ENCODE results near the gene PRCD.

PRCD gene

DNA sequence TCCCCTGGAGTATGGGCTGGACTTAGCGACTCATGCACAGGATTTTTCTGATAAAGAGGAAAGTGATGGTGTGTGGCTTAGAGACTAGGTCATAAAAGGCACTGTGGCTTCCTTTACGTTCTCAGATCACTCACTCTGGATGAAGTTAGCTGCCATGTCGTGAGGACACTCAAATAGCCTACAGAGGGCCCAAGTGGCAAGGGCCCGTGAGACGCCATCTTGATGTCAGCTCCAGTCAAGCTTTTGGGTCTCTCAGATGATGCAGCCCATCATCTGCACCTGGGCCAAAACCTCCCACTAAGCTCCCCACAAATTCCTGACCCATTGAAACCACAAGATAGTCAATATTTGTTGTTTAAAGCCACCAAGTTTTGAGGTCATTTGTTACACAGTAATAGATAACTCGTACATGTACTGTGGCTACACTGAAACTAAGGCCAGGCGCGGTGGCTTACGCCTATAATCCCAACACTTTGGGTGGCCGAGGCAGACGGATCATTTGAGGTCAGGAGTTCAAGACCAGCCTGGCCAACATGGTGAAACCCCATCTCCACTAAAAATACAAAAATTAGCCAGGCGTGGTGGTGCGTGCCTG, 31.1 kb downstream of the PRCD start:
- DNase-seq (ENCODE audit: low read depth) = no peak

GRCh38 chr17:76572201-76572910, 32.5 kb downstream of the PRCD start:
- no peak for DNase-seq (ENCODE audit: low read depth)

DNA sequence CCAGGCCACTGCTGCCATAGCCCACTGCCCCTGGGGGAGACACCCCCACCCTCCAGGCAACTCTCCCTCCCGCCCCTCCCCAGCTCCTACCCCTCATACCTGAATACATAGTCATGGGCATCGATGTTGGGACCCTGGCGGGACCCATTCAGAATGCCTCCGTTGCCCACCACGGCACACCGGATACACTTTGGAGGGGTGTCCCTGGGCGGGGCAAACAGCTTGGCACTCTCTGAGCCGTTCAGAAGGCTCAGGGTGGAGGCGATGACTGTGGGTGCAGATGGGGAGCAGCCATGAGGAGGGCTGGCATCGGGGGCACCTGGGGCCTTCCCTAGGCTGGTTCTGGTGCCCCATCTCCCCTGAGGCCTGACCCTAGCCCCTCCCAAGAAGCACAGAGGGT, 33.3 kb downstream of the PRCD start:
- DNase-seq (ENCODE audit: low read depth) = no peak

GRCh38 chr17:76574166-76574565, 34.3 kb downstream of the PRCD start:
- DNase-seq (ENCODE audit: low read depth) = no peak

DNA sequence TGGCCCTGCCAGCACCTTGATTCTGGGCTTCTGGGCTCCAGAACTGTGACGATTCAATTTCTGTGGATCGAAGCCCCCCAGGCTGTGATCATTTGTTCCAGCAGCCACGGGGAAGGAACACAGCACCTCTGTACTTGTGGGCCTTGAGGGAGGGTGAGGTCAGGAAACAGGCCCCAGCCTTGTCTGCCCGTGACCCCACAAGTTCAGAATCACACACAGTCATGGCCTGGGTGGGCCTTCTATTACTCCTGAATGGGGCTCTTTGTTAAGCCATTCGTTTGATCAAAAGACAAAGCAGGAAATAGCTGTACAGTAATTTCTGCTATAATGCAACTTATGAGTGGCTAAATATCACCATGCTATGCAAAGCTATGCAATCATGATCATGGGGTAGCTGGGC, 35.7 kb downstream of the PRCD start:
- no peak for DNase-seq (ENCODE audit: low read depth)

DNA sequence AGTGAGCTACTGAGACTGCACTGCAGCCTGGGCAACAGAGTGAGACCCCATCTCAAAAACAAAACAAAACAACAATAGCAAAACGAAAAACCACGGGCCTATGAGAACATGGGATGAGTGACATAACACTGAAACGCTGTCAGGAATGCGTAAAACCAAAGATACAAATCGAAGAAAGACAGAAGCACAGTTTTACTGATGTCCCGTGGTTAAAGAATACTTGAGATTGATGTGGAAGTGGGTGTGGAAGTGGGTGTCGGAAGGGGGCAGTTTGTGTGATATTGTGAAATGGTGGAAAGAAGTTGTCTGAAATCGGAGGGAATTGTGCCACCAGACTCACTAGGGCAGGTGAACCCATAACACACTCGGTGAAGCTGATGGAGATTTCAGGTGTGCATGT, 36.3 kb downstream of the PRCD start:
- no peak for DNase-seq (ENCODE audit: low read depth)

- no peak for DNase-seq (ENCODE audit: low read depth)
Measured at GRCh38 chr17:76577876-76578275, 38.0 kb downstream of the PRCD start.

DNA sequence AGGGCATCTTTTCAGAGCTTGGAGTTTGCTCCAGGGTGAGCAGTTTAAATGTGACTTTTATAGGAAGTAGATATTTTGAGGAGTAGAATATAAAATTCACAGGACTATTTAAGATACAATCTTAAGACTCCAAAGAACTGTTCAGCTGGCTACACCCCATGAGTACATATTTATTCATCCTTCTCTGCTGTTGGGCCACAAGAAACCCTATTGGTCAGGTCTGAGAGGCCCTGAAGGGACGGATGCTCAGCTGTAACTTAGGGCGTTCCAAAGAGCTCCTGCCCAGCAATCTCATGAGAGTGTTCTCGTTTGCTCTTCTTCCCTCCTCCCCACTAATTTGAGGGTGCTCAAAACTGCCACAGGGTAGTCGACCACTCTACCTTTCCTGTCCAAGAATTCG, 38.5 kb downstream of the PRCD start:
- DNase-seq (ENCODE audit: low read depth) = no peak

DNA sequence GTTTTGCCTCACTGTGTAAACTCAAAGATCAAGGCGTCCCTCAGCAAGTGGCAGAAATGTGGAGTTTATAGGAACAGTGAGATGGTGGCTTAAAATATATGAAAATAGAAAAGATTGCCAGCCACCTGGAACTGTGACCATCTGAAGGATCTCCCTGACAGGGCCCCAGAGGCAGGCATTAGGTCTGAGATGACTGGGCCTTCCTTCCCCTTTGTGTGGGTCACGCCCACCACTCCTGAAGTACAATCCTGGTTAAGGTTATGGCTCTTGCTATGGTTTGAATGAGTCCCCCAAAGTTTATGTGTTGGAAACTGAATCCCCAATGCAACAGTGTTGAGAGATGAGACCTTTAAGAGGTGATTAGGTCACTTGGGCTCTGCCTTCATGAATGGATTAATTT, 39.4 kb downstream of the PRCD start:
- DNase-seq (ENCODE audit: low read depth) = no peak

- DNase-seq (ENCODE audit: low read depth) = no peak
Measured at GRCh38 chr17:76581515-76581914, 41.7 kb downstream of the PRCD start.

DNA sequence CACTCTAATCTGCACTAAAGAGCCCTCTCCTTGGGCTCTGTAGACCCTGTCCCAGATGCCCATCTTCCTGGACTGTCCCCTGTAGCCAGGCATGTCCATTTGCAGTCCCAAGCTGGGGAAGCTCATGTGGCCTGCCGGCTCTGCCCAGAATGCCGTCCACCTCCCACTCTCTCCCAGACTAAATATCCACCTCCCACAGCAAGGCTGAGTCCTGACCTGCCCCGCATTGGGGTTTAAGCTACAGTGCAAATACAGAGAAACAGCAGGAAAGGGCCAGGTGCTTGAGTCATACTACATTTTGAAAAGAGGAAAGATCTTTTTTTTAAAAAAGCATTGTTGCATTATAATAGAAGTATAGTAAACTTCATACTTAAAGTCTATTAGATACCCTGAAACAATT, 42.8 kb downstream of the PRCD start:
- DNase-seq (ENCODE audit: low read depth) = no peak

GRCh38 chr17:76584427-76585032, 44.7 kb downstream of the PRCD start:
- DNase-seq (ENCODE audit: low read depth) = no peak

GRCh38 chr17:76585033-76585648, 45.3 kb downstream of the PRCD start:
- DNase-seq (ENCODE audit: low read depth) = no peak

GRCh38 chr17:76585649-76586593, 46.1 kb downstream of the PRCD start, which contains the start of gene ST6GALNAC2:
TSS of gene ST6GALNAC2 (minus strand) at chr17:76585860. CDS start at chr17:76585808, 52 bp downstream.
- no peak for DNase-seq (ENCODE audit: low read depth)

DNA sequence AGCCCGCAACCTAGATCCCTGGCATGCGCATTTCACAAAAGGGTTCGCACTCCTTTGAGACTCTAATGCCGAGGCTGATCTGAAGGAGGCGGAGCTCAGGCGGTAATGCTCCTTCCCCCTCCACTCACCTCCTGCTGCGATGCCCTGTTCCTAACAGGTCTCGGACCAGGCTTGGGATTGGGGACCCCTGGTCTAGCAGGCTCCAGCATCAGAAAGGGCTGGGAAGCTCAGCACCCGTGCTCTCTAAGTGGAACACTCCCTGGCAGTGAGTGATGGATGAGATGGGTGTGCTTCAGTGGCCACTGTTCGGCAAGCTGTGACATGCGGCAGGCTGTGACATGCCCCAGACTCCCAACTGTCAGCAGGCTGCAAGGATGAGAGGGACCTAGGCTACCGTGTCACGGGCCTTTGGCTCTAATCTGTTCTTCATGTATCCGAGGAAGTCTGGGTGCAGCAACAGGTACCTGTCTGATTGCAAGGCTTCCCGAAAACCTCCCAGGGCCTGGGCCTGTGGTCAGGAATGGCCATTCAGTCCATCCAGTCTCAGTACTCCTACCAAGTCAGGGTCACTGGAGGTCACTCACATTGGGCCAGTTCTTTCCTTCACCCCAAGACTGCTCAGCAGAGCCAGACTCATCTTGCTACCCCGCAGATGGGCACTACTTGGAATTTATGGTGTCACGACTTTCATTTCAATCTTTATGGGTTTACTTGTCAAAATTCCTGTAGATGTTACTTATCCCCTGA, 47.1 kb downstream of the PRCD start:
- DNase-seq (ENCODE audit: low read depth) = no peak

DNA sequence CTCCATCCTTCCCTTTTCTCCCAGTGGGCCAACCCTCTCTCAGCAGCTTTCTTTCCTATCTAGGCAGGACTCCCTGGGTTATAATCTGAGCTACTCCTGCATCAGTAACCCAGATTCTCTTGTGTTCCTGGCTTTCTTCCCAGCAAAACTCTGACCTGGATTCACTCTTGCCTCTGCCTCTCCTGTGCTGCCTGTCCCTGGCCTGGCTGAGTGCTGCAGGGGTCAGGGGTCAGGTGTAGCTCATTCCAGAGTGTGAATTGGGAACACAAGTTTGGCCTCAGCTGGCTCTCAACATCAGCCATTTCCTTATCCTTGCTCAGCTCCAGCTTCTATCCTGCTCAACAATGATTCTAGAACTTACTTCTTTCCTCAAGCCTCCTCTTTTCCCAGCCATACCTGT, 48.3 kb downstream of the PRCD start:
- no peak for DNase-seq (ENCODE audit: low read depth)

- no peak for DNase-seq (ENCODE audit: low read depth)
Measured at GRCh38 chr17:76593384-76593826, 53.6 kb downstream of the PRCD start.

DNA sequence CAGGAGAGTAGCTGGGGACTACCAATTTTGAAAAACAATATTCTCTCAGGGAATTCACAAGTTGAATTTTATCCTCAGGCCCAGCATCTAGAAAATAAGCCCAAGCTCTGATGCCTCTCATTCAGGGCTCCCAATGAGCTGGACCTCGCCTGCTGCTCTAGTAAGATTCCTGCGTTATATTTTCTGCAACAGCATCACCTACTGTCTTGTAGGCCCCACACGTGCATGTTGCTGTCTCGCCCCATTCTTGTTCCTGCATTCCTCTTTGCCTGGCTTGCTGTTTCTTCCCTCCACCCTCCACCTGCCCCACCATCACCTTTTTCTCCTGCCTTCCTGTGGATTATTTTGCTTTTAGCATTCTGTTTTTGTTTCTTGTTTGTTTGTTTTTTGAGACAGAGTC, 54.1 kb downstream of the PRCD start:
- DNase-seq (ENCODE audit: low read depth) = no peak

GRCh38 chr17:76594690-76595089, 54.8 kb downstream of the PRCD start:
- DNase-seq (ENCODE audit: low read depth) = no peak

Measured in T follicular helper cell (primary cell).